Upper lobe of left lung (tissue), 6 donors: ENCODE results near the gene ZC2HC1B. TPM values are rescaled to one million over a fixed set of nuclear protein-coding genes. Genes with fewer than 3 reads are reported as not detected.
A peak's percentile ranks its signal among the peaks of the same experiment; 100 is the strongest.

Experiments
- ATAC-seq, 2 donors: fragments of 200-7000 bp; cut with Tn5 transposase; one replicate each; pipeline ENCODE4 v1.9.1; 2022; ENCODE audit warnings: mild to moderate bottlenecking in 2 of 2, moderate library complexity in 2 of 2; ENCODE audit not compliant: low FRiP score in 2 of 2
- DNase-seq, 2 donors: peaks; one replicate each; pipeline ENCODE4 v3.0.0-alpha.2; 2019 to 2020
- H3K27ac ChIP-seq, 4 donors: fragments of 200-600 bp; sonication (generic); one replicate each; pipeline ENCODE4 v1.5.1; 2016 to 2019
- H3K27me3 ChIP-seq, 4 donors: fragments of 200-600 bp; sonication (generic); one replicate each; pipeline ENCODE4 v1.5.1; 2017 to 2019
- H3K36me3 ChIP-seq, 4 donors: fragments of 200-600 bp; sonication (generic); one replicate each; pipeline ENCODE4 v1.5.1; 2016 to 2019
- H3K4me1 ChIP-seq, 4 donors: fragments of 200-600 bp; sonication (generic); one replicate each; pipeline ENCODE4 v1.5.1; 2018 to 2019
- H3K4me3 ChIP-seq, 4 donors: fragments of 200-600 bp; sonication (generic); one replicate each; pipeline ENCODE4 v1.5.1; 2017 to 2019; ENCODE audit warnings: mild to moderate bottlenecking in 2 of 4, moderate library complexity in 1 of 4
- H3K9me3 ChIP-seq, 4 donors: fragments of 200-600 bp; sonication (generic); one replicate each; pipeline ENCODE4 v1.5.1; 2018 to 2019
- CTCF ChIP-seq, 6 experiments: fragments of 450-650 bp in 4 of 6; fragments of 200-600 bp in 2 of 6; sonication (generic) in 2 of 6; IDR thresholded peaks; one replicate each; pipeline ENCODE4 v1.5.1; 2016 to 2019; ENCODE audit warnings: antibody characterized with exemption in 6 of 6
- EP300 ChIP-seq, 4 donors: sonication (generic); formaldehyde crosslinking; IDR thresholded peaks; one replicate each; pipeline ENCODE4 v1.5.1; 2017; ENCODE audit warnings: antibody characterized with exemption in 4 of 4, control low read depth in 2 of 4
- POLR2A ChIP-seq, 4 donors: fragments of 450-650 bp; IDR thresholded peaks; one replicate each; pipeline ENCODE4 v1.5.1; 2016 to 2017; ENCODE audit warnings: antibody characterized with exemption in 4 of 4, mild to moderate bottlenecking in 2 of 4
- POLR2AphosphoS5 ChIP-seq, 2 donors: sonication (generic); formaldehyde crosslinking; IDR thresholded peaks; one replicate each; pipeline ENCODE4 v1.5.1; 2017; ENCODE audit warnings: antibody characterized with exemption in 2 of 2
- WGBS, 2 donors: methylation state at CpG; one replicate each; pipeline ENCODE4 v1.1.5; 2017 to 2018; 5-methylcytosine and 5-hydroxymethylcytosine counted together
- total RNA-seq, 6 donors: library from RNA; depleted of rRNA in 4 of 6; stranded (reverse); fragments of >200 nt in 4 of 6; gene quantifications; one replicate each; pipeline versions ENCODE4 v1.1.0 to v1.2.1, GENCODE V29; 2016 to 2021
- donor health status: DM: no; HTN: no; CAD: no; lungs with moderate emphysema.
- donor health status: DM: no; HTN: yes; CAD: no; lungs with severe emphysema.

Gene ZC2HC1B
- total RNA-seq, 6 donors from 2014 or later: not detected

- DNase-seq (no peak), ATAC-seq (no peak)
- TF ChIP-seq POLR2AphosphoS5 (IDR thresholded peaks at IDR 0.05) (no peak), EP300 (IDR thresholded peaks at IDR 0.05) (no peak), POLR2A (IDR thresholded peaks at IDR 0.05) (no peak), CTCF (IDR thresholded peaks at IDR 0.05) (no peak)
- no peaks in the 10 kb centered on the region for H3K27me3 ChIP-seq
- no peaks in the 10 kb centered on the region for H3K36me3 ChIP-seq
- WGBS, 2 donors: 70 to 71% methylated on average over 4 of the region's 4 CpGs
- no peak overlapping the region for H3K4me3 ChIP-seq
- H3K9me3 ChIP-seq: no peaks in the 10 kb centered on the region
- H3K27ac ChIP-seq: no peak overlapping the region
- H3K4me1 ChIP-seq: peaks cover 6 to 20% (median 12%) of the 10 kb centered on the region in 4 donors
Observed at GRCh38 chr6:143957679-143958274, 93.5 kb downstream of the ZC2HC1B start.

- Histone ChIP-seq H3K4me3 (no peak overlapping the region), H3K27ac (no peak overlapping the region), H3K27me3 (no peaks in the 10 kb centered on the region), H3K9me3 (no peaks in the 10 kb centered on the region), H3K4me1 (peaks cover 12 to 21% (median 16%) of the 10 kb centered on the region in 4 donors), H3K36me3 (no peaks in the 10 kb centered on the region)
- DNase-seq (peak in 1 of 2 donors; percentile 58), ATAC-seq (no peak)
- no peak for TF ChIP-seq CTCF (IDR thresholded peaks at IDR 0.05)
- TF ChIP-seq POLR2A (IDR thresholded peaks at IDR 0.05): no peak
- no peak for TF ChIP-seq EP300 (IDR thresholded peaks at IDR 0.05)
- TF ChIP-seq POLR2AphosphoS5 (IDR thresholded peaks at IDR 0.05): no peak
- 88 to 92% methylated on average over 11 of the region's 11 CpGs for WGBS, 2 donors
Observed at GRCh38 chr6:143958839-143959399, 94.6 kb downstream of the ZC2HC1B start.

- ATAC-seq: no peak
- Histone ChIP-seq H3K4me3 (no peak overlapping the region), H3K36me3 (no peaks in the 10 kb centered on the region), H3K4me1 (peaks cover 21 to 32% (median 25%) of the 10 kb centered on the region in 4 donors), H3K27me3 (no peaks in the 10 kb centered on the region), H3K27ac (no peak overlapping the region), H3K9me3 (no peaks in the 10 kb centered on the region)
- DNase-seq: no peak
- TF ChIP-seq POLR2A (IDR thresholded peaks at IDR 0.05): no peak
- TF ChIP-seq CTCF (IDR thresholded peaks at IDR 0.05): no peak
- TF ChIP-seq EP300 (IDR thresholded peaks at IDR 0.05): no peak
- TF ChIP-seq POLR2AphosphoS5 (IDR thresholded peaks at IDR 0.05): no peak
- 49 to 56% methylated on average over 4 of the region's 4 CpGs for WGBS, 2 donors
Observed at GRCh38 chr6:143959927-143960326, 95.7 kb downstream of the ZC2HC1B start.

GRCh38 chr6:143961066-143961465, 96.8 kb downstream of the ZC2HC1B start:
- H3K4me1 ChIP-seq: peaks cover 27 to 40% (median 29%) of the 10 kb centered on the region in 4 donors
- H3K36me3 ChIP-seq: peaks cover 0 to 2% (median 0%) of the 10 kb centered on the region in 4 donors
- H3K27ac ChIP-seq: no peak overlapping the region
- DNase-seq: no peak
- H3K9me3 ChIP-seq: no peaks in the 10 kb centered on the region
- WGBS, 2 donors: 83 to 89% methylated on average over 3 of the region's 3 CpGs
- TF ChIP-seq CTCF (IDR thresholded peaks at IDR 0.05): no peak
- no peak for TF ChIP-seq EP300 (IDR thresholded peaks at IDR 0.05)
- no peak for TF ChIP-seq POLR2AphosphoS5 (IDR thresholded peaks at IDR 0.05)
- no peak for TF ChIP-seq POLR2A (IDR thresholded peaks at IDR 0.05)
- no peak for ATAC-seq
- no peak overlapping the region for H3K4me3 ChIP-seq
- H3K27me3 ChIP-seq: no peaks in the 10 kb centered on the region
